WTC11 (cell line): ENCODE measurements around the gene MUC6.

Experiments used
- ATF3 ChIP-seq: sonication (generic); formaldehyde crosslinking; conservative IDR thresholded peaks from 2 replicates; pipeline ENCODE4 v1.8.1; 2022; ENCODE audit warnings: mild to moderate bottlenecking, missing genetic modification reagents
- CTCF ChIP-seq: fragments of 200-600 bp; IDR thresholded peaks from 2 replicates; pipeline ENCODE4 v1.8.0; 2022; ENCODE audit warnings: antibody characterized with exemption
- HMGXB4 ChIP-seq: sonication (generic); formaldehyde crosslinking; IDR thresholded peaks from 2 replicates; pipeline ENCODE4 v1.8.1; 2023; ENCODE audit warnings: mild to moderate bottlenecking, moderate library complexity, missing genetic modification reagents
- MAX ChIP-seq: sonication (generic); formaldehyde crosslinking; IDR thresholded peaks from 2 replicates; pipeline ENCODE4 v1.8.0; 2022; ENCODE audit warnings: mild to moderate bottlenecking, missing genetic modification reagents
- NR3C1 ChIP-seq: sonication (generic); formaldehyde crosslinking; conservative IDR thresholded peaks from 2 replicates; pipeline ENCODE4 v1.8.1; 2023; ENCODE audit warnings: low read depth, mild to moderate bottlenecking, missing genetic modification reagents
- TCF7 ChIP-seq: sonication (generic); formaldehyde crosslinking; IDR thresholded peaks from 2 replicates; pipeline ENCODE4 v1.8.0; 2022; ENCODE audit warnings: mild to moderate bottlenecking, low read depth, missing genetic modification reagents, moderate library complexity
- TEAD4 ChIP-seq: sonication (generic); formaldehyde crosslinking; IDR thresholded peaks from 2 replicates; pipeline ENCODE4 v1.8.0; 2022; ENCODE audit warnings: mild to moderate bottlenecking, missing genetic modification reagents
- ZNF512 ChIP-seq: sonication (generic); formaldehyde crosslinking; IDR thresholded peaks from 2 replicates; pipeline ENCODE4 v1.8.1; 2022; ENCODE audit warnings: missing genetic modification reagents, borderline replicate concordance

GRCh38 chr11:1029051-1029450 is 7.5 kb downstream of the MUC6 start:
- TF ChIP-seq ATF3 (CRISPR knock-in tag) (no peak), HMGXB4 (CRISPR knock-in tag) (no peak), CTCF (no peak), NR3C1 (CRISPR knock-in tag) (no peak), ZNF512 (no peak), TCF7 (CRISPR knock-in tag) (no peak), TEAD4 (CRISPR knock-in tag) (no peak), MAX (CRISPR knock-in tag) (no peak)
